ENCODE measurements around the gene PDE1A.

The PDE1A gene

DNA sequence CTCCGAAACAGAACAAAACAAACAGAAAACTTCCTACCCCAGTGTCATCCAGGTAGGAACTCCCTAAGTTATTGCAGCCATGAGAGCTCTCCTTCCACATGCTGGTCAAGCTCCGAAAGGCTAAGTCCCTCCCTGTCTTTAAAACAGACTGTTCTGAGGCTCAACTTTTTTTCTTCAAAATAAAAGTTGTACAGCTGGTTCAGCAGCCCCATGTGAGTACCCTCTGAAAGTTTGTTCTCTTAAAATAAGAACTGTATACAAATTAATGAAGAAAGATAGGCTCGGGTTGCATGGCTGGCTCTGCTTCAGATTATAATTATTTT lies at the start of gene PDE1A:
TSS of gene PDE1A (minus strand) at position 119 of the 323 bp plus-strand sequence.
- no peak for DNase-seq (ENCODE audit: low read depth in 2 of 2)

DNA sequence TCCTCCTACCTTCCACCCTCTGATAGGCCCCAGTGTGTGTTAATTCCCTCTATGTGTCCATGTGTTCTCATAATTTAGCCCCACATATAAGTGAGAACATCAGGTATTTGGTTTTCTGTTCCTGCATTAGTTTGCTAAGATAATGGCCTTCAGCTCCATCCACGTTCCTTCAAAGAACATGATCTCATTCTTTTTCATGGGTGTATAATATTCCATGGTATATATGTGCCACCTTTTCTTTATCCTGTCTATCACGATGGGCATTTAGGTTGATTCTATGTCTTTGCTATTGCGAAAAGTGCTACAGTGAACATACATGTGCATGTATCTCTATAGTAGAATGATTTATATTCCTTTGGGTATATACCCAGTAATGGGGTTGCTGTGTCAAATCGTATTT lies 46.8 kb upstream of the PDE1A start:
- no peak for DNase-seq (ENCODE audit: low read depth in 2 of 2)

DNA sequence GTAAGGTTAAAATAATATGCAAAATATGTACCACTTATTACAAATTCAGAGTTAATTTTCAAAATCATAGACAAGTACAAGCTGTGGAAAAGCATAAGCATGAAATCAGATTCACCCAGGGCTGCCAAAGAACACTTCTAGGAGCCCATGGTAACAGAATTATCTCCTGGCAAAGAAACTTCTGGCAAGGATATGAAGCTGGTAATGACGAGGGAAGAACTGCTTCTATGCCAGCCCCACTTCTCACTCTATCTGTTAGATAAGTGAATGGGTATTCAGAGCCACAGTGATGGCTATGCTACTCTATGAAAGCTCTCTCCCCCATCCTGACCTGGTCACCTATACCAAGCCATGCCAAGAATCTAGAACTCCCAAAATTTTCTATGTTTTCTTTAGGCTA lies 36.9 kb upstream of the PDE1A start:
- DNase-seq (ENCODE audit: low read depth in 2 of 2) = no peak

DNA sequence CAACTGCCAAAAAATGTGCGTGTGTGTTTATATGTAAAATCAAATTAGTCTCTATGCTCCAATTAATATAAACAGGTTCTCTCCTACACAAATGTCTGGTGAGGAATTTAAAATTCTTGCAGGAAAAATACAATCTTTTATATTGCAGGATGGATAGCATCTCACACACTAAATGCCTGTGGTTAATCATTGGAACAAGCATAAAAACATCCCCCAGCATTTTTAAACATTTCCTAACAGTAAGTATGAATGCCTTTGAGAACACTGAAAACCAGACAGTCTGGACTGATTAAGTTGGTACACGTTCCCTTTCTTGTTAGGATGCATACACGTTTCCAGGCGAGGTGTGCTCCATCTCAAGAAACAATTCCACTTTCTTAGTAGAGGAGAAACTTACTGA lies 29.9 kb upstream of the PDE1A start:
- no peak for DNase-seq (ENCODE audit: low read depth in 2 of 2)

DNA sequence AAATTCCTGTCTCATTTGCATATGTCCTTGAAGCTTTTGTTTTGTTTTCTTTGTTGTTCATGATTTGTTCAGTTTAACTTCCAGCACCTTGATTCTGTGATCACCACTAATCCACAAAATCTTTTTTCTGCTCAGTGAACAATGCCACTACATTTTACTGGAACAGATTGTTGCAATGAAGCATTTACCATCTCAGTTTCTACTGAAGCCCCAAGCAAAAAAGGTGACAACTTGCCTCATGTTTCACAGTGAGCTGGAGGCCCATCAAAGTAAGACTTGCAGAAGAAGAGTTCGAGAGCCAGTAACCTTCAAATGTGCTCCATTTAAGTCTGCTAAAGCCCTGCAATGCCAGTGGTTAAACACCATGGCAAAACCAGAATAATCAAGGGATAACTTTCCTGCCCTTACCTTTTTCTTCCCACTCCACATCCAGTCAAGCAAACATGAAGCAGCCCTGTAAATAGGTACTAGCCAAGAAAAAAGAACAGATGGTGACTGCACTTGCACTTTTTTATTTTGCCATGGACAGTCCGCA lies 25.7 kb upstream of the PDE1A start:
- DNase-seq (ENCODE audit: low read depth in 2 of 2) = no peak

DNA sequence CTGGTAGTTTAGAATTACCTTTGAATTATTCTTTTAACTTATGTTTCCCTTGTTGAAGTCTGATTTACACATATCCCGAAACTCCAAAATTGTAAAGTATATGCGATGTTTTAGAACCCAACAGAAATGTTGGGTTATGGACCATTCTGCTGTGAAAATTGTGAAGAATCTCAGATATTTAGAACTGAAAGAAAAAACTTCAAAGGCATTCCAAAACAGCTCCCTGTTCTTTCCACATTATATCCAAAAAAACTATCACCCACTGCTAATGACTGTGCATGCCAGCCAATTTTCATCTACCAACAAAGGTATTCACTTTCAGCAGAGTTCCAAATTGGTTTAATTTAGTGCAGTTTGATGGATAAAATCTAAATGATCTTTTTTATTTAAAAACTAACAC lies 21.5 kb upstream of the PDE1A start:
- no peak for DNase-seq (ENCODE audit: low read depth in 2 of 2)

DNA sequence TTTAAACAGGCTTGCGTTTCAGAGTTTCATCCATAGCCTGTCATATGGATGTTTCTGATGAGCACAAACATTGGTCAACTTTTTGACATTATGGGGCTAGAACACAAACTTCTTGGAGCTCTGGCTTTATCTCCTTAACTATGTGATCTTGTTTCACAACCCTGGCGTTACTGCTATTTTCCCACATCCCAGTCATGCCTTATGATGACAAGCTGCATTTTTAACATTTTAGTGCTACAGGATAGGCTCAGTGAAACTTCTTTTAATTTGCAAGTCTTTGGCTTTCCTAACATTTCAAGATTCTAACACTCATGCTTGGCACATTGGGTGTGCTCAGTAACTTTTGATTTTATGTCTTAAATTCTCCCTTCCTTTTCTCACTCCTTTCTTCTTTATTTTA lies 21.0 kb upstream of the PDE1A start:
- no peak for DNase-seq (ENCODE audit: low read depth in 2 of 2)

DNA sequence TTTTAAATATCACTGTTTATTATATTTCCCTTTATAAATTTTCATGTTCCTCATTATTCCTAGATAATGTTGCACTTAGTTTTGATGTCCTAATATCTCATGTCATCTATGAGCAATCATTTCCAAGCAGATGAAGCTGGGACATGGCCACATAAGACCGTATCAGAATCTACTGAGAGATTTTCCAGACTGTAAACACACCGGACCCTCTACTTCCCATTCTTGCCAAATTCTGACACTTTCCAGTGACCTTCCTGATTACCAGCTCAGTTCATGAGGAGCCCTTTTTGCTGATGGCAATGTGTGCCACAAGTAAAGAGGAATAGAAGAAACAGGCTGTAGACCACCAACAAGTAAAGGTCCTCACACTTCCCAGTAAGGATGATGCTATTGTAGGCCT lies 20.3 kb upstream of the PDE1A start:
- DNase-seq (ENCODE audit: low read depth in 2 of 2) = no peak

DNA sequence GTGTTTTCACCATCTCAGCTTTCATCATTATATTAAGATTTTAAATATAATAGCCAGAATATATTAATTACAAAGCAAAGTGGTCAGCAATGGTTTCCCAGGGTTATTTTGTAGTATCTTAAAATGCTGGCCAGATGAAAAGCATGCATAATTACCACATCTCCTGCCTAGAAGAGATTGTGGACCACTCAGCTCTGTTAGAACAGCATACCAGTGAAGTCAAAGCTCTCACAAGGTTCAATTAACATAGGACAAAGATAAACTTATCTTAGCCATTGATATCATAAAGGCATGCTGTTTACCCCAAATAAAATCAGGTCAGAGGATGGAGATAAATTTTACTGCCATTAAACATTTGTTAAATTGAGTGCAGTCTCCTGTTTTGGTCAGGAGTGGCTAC lies 19.3 kb upstream of the PDE1A start:
- no peak for DNase-seq (ENCODE audit: low read depth in 2 of 2)

DNA sequence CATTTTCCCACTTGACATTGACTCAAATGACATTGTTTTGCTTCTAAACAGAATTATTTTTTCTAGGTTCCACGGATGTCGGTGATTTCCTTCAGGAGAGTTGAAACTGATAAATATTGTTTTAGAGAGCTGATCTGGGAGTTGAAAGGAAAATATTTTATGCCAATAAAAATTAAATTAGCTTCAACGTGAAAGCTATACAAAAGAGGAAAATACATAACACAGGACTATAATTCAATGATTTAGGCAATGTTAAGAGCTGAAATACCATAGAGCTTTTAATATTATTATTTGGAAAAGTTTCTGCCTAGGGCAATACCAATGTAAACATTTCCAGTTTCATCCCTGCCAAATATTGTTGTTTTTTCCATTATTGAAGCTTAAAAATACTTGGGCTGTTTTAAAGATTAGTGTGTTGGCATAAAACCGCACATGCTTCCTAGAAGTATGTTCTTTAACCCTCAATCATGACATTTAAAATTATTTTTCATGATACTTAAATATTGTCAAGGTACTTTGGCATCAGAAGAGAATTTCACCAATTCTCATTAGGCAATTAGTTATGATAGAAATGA lies 18.6 kb upstream of the PDE1A start:
- no peak for DNase-seq (ENCODE audit: low read depth in 2 of 2)

DNA sequence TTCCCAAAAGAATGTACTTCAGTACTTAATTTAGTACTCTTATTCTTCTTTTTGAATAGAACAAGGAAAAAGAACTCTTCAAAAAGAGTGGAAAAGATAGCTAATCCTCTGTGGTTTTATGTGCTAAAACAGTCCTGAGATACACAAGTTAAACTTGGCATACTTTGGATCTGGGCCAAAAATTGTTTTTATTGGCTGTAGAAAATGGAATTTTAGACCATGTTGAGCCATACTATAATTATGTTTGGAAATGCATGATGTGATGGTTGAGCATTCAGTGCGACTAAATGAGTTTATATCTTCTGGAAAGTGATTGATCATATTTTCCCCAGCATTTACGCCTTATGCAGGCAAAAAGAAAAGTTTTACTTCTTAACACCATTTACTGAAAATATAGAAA lies 18.0 kb upstream of the PDE1A start:
- DNase-seq (ENCODE audit: low read depth in 2 of 2) = no peak

DNA sequence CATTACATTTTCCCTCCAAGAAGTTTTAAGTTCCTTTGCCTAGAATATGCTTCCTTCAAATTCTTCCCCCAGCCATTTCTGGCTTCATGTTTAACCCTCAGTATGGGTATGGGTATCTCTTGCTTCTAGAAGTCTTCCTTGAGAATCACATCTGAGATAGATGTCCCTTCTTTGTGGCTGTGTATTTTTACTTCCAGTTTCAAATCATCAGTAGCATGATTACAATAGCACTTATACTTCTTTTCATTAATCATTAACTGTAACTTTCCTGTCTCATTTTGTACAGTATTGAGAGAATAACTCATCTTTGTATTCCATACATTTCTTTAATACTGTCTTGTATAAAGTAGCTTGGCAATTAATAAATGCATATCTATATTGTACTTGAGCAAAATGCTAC lies 17.3 kb upstream of the PDE1A start:
- no peak for DNase-seq (ENCODE audit: low read depth in 2 of 2)

DNA sequence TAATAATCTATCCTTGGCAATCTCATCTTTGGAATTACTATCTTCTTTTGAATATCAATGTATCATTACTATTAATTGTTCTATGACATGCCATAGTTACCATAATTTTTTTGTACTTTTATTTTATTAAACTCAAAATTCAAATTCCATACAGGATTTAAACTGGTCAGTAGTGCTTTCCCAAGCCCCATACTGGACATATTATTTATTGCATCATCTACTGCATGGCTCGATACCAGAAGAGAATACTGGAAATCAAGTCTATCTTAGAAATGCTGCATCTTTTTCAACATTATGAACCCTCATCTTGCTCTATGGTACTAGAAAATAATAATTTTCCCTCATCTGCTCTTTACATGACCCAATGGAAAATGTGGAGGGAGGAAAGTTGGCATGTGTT lies 9.4 kb upstream of the PDE1A start:
- DNase-seq (ENCODE audit: low read depth in 2 of 2) = no peak

DNA sequence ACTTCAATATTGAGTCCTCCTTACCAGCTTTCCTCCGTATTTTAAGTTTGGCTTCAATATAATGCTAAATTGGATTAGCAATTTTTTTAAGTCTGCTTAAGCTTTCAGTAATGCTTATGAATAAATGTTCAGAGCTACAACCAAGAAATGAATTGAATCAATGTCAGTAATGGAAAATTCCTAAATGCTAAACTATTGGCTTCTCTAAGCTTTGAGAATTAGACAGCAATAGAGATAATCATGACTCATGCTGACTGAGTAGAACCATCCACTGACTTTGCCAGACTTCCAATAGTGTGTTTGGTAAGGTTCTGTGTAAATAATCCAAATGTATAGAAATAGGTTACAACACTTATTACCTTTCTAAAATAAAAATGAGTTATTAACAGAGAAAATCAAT lies 8.9 kb upstream of the PDE1A start:
- DNase-seq (ENCODE audit: low read depth in 2 of 2) = no peak

DNA sequence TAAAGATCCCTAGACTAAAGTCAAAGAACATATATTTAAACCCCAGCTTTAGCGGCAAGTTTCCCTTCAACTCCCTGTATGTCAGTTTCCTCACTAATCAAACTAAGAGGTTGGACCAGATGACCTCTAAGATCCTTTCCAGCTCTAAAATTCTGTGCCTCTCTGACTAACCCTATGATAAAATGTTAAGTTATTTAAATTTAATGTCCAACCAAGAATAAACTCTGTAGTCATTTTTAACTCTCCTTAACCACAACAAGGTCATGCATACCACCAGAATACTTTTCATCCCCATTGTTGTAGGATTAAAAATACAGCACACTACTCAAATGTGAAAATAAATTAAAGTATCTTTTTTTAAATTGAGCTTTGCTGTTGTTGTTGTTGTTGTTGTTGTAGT lies 5.2 kb upstream of the PDE1A start:
- DNase-seq (ENCODE audit: low read depth in 2 of 2) = no peak

DNA sequence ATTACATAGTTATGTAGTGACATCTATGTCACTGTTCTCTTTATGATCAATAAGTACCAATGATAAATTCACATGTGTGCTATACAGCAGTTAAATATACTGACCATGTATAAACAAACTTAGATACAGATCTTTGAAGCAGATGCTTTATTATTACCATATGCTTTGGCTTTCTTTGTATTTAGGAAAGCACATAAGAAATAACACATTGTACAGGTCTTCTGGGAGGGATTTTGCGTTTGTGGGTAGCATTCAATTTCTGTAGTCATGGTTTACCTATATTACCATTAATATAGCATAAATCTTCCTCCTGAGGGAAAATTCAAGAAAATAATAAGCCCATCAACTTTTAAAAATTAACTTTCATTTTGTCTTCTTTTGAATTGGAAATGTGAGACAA lies 1.6 kb upstream of the PDE1A start:
- no peak for DNase-seq (ENCODE audit: low read depth in 2 of 2)

DNA sequence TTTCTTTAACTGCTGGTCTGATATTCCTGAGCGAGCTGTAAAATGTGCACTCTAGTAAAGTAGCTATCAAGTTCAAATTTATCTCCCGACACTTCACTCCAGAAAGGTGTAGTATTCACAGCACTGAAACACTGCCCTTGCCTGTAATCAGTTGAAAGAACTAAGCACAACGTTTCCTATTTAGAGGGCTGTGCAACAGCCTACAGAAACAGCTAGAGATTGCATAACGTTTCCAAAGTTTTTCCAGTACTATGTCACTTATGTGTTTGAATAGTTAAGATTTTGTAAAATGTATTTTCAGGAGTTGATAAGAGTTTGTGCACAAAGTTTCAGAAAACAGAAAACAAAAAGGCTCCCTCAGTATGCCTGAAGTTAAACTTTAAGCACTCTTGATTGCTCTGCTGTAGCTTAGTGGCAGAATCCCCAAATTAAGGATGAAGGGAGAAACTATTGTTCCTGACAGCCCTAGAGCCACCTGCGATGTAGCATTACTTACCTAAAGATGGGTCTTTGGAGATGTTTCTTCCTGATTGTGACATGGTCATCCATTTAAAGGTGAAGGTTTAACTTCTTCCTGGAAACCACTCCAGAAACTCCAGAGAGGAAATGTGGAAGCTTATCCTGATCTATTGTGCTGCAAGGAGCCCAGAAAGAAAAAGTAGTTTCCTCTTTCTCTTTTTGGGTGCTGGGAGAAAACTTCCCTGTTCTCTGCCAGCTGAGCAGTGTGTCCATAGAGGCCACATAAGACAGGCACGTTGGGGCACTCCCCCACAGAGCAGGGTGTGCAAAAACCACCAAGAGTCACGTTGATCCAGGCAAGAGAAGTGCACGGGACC lies 536 bp downstream of the PDE1A start:
- DNase-seq (ENCODE audit: low read depth in 2 of 2) = no peak

DNA sequence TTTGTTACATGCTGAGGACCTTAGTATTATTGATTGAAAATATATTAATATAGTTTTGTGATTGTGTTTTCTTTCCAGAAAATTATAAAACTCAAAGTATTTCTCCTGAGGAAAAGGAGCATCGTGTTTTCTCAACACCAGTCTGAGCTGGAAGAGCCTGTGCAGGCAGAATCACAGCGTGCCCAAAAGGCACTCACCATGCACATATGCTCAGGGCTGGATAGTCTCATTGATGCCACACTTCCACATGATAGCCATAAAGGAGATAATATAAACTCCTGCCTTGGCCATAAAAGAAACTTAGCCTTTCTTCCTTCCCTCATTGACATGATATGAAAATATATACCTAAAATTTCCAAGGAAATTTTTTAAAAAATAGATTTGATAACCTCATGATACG lies 4.0 kb downstream of the PDE1A start:
- DNase-seq (ENCODE audit: low read depth in 2 of 2) = no peak

DNA sequence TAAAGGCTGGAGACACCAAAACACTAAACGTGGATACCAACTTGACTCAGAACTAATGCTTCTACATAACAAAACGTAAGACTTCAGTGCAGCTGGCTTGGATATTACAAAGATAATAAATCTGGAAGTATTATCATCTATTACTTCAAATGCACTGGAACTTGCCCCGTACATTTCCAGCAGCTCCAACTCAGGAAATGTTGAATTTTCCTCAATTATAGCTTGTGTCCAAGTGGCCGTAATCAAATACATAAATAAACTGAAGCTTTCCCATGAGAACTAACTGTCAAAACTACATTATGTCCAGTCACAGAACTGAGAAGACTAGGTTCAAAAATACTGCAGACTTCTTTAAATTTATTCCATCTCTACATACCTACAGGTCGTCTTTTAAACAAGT lies 6.2 kb downstream of the PDE1A start:
- DNase-seq (ENCODE audit: low read depth in 2 of 2) = no peak

DNA sequence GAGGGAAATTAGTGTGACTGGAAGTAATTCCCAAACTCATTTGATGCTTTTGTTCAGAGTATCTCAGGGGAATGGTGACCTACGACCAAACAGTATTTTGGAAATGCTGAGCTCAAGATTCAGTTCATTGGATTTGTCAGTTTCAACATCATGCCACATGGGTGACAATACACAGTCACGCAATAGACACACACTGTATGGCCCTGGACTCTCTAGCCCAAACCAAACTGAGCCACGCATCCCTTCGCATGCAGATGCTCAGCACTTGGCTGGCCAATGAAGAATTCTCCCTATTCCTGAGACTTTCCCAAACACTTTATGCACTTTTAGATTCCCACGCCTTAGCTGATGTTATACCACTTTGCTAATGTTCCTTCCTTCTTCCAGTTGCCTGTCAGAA lies 10.0 kb downstream of the PDE1A start:
- DNase-seq (ENCODE audit: low read depth in 2 of 2) = no peak

DNA sequence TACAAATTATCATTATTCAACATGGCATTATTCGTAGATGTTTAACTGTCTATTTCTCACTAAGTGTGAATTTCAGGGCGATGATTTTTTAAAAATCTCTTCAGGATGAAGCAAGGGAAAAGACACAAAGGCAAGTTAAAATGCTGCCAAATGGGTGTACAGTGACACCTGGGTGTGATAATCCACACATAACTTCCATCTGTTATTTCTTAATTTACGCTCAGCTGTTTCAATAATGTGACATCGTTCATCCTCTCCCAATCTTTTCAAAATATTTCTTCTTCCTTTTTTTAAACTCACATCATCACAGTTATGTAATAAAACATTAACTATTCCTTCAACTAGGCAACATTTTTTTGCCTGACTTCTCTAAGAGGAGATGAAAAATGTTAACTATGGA lies 10.6 kb downstream of the PDE1A start:
- DNase-seq (ENCODE audit: low read depth in 2 of 2) = no peak

DNA sequence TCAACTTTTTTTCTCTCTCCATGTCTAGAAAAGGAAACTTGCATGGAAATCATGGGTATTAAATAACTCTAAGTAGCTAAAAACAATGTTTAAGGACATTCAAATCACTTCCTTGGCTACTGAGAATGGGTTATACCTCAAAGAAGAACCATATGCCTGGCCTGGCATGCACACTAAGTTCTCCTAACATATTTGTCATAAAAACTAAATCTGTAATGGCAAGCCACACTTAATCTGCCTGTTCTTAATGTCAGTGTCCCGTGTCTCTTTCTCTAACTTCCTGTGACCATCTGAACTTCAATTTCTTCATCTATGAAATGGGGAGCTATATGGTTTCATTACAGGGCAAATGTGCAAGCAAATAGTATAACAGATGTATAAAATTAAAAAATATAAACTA lies 11.1 kb downstream of the PDE1A start:
- no peak for DNase-seq (ENCODE audit: low read depth in 2 of 2)

DNA sequence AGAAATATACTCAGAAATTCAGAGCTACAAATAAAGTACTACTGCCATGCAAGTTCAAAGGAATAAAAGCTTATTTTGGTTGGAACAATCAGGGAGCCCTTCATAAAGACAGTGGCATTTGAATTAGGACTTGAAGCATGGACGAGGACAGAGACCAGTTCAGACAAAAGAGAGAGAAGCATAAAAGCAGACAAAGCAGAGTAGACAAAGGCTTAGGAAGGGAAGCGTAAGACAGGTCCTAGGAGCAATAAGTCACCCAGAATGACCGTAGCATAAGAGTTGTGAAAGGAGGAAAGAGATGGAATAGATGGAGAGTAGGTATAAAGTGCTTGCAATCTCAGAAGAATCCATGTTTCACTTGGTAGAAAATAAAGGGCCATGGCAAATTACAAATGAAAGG lies 14.0 kb downstream of the PDE1A start:
- DNase-seq (ENCODE audit: low read depth in 2 of 2) = no peak

DNA sequence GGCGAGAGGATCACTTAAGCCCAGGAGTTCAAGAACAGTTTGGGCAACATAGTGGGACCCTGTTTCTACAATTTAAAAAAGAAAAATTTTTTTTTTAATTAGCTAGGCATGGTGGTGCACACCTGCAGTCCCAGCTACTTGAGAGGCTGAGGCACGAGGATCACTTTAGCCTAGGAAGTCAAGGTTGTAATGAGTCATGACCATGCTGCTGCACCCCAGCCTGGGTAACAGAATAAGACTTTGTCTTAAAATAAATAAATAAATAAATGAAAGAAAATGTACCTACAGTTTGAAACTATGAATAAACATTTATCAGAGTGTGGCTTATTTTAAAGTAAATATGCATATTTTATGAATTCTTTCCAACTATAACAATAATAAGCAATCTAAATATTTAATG lies 16.7 kb downstream of the PDE1A start:
- DNase-seq (ENCODE audit: low read depth in 2 of 2) = no peak

Measured in stimulated activated CD8-positive, alpha-beta memory T cell treated with anti-CD3 and anti-CD28 coated beads, Interleukin-15, amount 100 ng/mL, for 48 hours (primary cell).